Measurements from ENCODE around the gene SMAP2. TPM values are rescaled to one million over a fixed set of nuclear protein-coding genes. Genes with fewer than 3 reads are reported as not detected.
"Not testable (repeated sequence)": the region's sequence is repeated elsewhere in the genome, so short reads cannot be mapped to it uniquely, and the experiment has no call there.

The SMAP2 gene
- total RNA-seq, 2 experiments from 2014 or later = 390 to 391 TPM

- CTCF ChIA-PET = interaction anchor here (0.6 to 4.2 kb wide), 9 partner anchors 12 to 233 kb away, joined by 3 to 33 read pairs (median 10); partner anchors contain the start of genes COL9A2 and SMAP2
- DNase-seq = peak; percentile 85
- Mint-ChIP-seq H3K27ac (peak overlapping the region; percentile 99), H3K9me3 (no peaks in the 10 kb centered on the region), H3K4me3 (peak overlapping the region; percentile 80), H3K36me3 (ENCODE audit: low read depth) (peaks cover 84% of the 10 kb centered on the region), H3K27me3 (ENCODE audit: low read depth) (no peaks in the 10 kb centered on the region), H3K4me1 (ENCODE audit: low read depth) (peaks cover 88% of the 10 kb centered on the region)
- intact Hi-C loops (cut with micrococcal nuclease) = loop anchor here (1.0 to 10.0 kb wide), 8 partner anchors 9 to 1359 kb away; partner anchors contain the start of gene ZMPSTE24
Observed at GRCh38 chr1:40385437-40386358, 12.2 kb downstream of the SMAP2 start.

- H3K4me3 Mint-ChIP-seq = peak overlapping the region; percentile 80
- CTCF ChIA-PET = interaction anchor here (1.2 to 4.2 kb wide), 7 partner anchors 13 to 70 kb away, joined by 3 to 33 read pairs (median 10); partner anchors contain the start of genes COL9A2 and SMAP2
- peaks cover 84% of the 10 kb centered on the region for H3K36me3 Mint-ChIP-seq (ENCODE audit: low read depth)
- intact Hi-C loops (cut with micrococcal nuclease) = loop anchor here (1.0 to 10.0 kb wide), 2 partner anchors 128 to 1358 kb away; partner anchors contain the start of gene ZMPSTE24
- no peak for DNase-seq
- peak overlapping the region; percentile 99 for H3K27ac Mint-ChIP-seq
- no peaks in the 10 kb centered on the region for H3K27me3 Mint-ChIP-seq (ENCODE audit: low read depth)
- peaks cover 88% of the 10 kb centered on the region for H3K4me1 Mint-ChIP-seq (ENCODE audit: low read depth)
- no peaks in the 10 kb centered on the region for H3K9me3 Mint-ChIP-seq
Observed at GRCh38 chr1:40386359-40386723, 12.8 kb downstream of the SMAP2 start.

- H3K4me1 Mint-ChIP-seq (ENCODE audit: low read depth) = peaks cover 88% of the 10 kb centered on the region
- peaks cover 84% of the 10 kb centered on the region for H3K36me3 Mint-ChIP-seq (ENCODE audit: low read depth)
- no peaks in the 10 kb centered on the region for H3K27me3 Mint-ChIP-seq (ENCODE audit: low read depth)
- no peaks in the 10 kb centered on the region for H3K9me3 Mint-ChIP-seq
- peak overlapping the region; percentile 99 for H3K27ac Mint-ChIP-seq
- intact Hi-C loops (cut with micrococcal nuclease) = loop anchor here (1.0 to 10.0 kb wide), 2 partner anchors 128 to 1358 kb away; partner anchors contain the start of gene ZMPSTE24
- DNase-seq = no peak
- H3K4me3 Mint-ChIP-seq = peak overlapping the region; percentile 80
- CTCF ChIA-PET = interaction anchor here (1.2 to 4.2 kb wide), 6 partner anchors 13 to 71 kb away, joined by 3 to 33 read pairs (median 12); partner anchors contain the start of genes COL9A2 and SMAP2
Observed at GRCh38 chr1:40386796-40387195, 13.3 kb downstream of the SMAP2 start.

GRCh38 chr1:40387381-40388306 is 14.1 kb downstream of the SMAP2 start:
- intact Hi-C loops (cut with micrococcal nuclease) = loop anchor here (10.0 kb wide), 1 partner anchor 1357 kb away; no protein-coding TSS in a partner anchor
- peak overlapping the region; percentile 99 for H3K27ac Mint-ChIP-seq
- CTCF ChIA-PET = interaction anchor here (1.2 to 3.8 kb wide), 8 partner anchors 12 to 72 kb away, joined by 3 to 24 read pairs (median 7); partner anchors contain the start of genes COL9A2 and SMAP2
- H3K4me1 Mint-ChIP-seq (ENCODE audit: low read depth) = peaks cover 88% of the 10 kb centered on the region
- DNase-seq; H3K9me3 Mint-ChIP-seq; H3K27me3 Mint-ChIP-seq (ENCODE audit: low read depth): not testable (repeated sequence)
- H3K4me3 Mint-ChIP-seq = peak overlapping the region; percentile 86
- H3K36me3 Mint-ChIP-seq (ENCODE audit: low read depth) = peaks cover 81% of the 10 kb centered on the region

GRCh38 chr1:40388456-40389321 is 15.2 kb downstream of the SMAP2 start:
- intact Hi-C loops (cut with micrococcal nuclease) = loop anchor here (10.0 kb wide), 1 partner anchor 1356 kb away; no protein-coding TSS in a partner anchor
- H3K27me3 Mint-ChIP-seq (ENCODE audit: low read depth); H3K9me3 Mint-ChIP-seq: not testable (repeated sequence)
- Mint-ChIP-seq H3K36me3 (ENCODE audit: low read depth) (peaks cover 76% of the 10 kb centered on the region), H3K27ac (peak overlapping the region; percentile 95), H3K4me3 (peak overlapping the region; percentile 86), H3K4me1 (ENCODE audit: low read depth) (peaks cover 88% of the 10 kb centered on the region)
- CTCF ChIA-PET = interaction anchor here (1.0 to 1.9 kb wide), 5 partner anchors 12 to 74 kb away, joined by 3 to 9 read pairs (median 5); no protein-coding TSS in a partner anchor
- peak; percentile 62 for DNase-seq

GRCh38 chr1:40389322-40389803 is 15.8 kb downstream of the SMAP2 start:
- H3K4me1 Mint-ChIP-seq (ENCODE audit: low read depth) = peaks cover 88% of the 10 kb centered on the region
- peak overlapping the region; percentile 95 for H3K27ac Mint-ChIP-seq
- intact Hi-C loops (cut with micrococcal nuclease) = loop anchor here (10.0 kb wide), 1 partner anchor 1355 kb away; no protein-coding TSS in a partner anchor
- peak; percentile 57 for DNase-seq
- H3K36me3 Mint-ChIP-seq (ENCODE audit: low read depth) = peaks cover 74% of the 10 kb centered on the region
- no peaks in the 10 kb centered on the region for H3K27me3 Mint-ChIP-seq (ENCODE audit: low read depth)
- H3K4me3 Mint-ChIP-seq = peak overlapping the region; percentile 86
- H3K9me3 Mint-ChIP-seq = no peaks in the 10 kb centered on the region
- CTCF ChIA-PET = interaction anchor here (1.0 to 1.9 kb wide), 5 partner anchors 11 to 74 kb away, joined by 3 to 9 read pairs (median 5); no protein-coding TSS in a partner anchor

- Mint-ChIP-seq H3K27ac (peak overlapping the region; percentile 95), H3K4me1 (ENCODE audit: low read depth) (peaks cover 88% of the 10 kb centered on the region), H3K36me3 (ENCODE audit: low read depth) (peaks cover 71% of the 10 kb centered on the region), H3K27me3 (ENCODE audit: low read depth) (no peaks in the 10 kb centered on the region), H3K9me3 (no peaks in the 10 kb centered on the region), H3K4me3 (peak overlapping the region; percentile 86)
- DNase-seq = no peak
- CTCF ChIA-PET = interaction anchor here (1.9 kb wide), 1 partner anchor 49 kb away, joined by 5 read pairs; no protein-coding TSS in a partner anchor
- intact Hi-C loops (cut with micrococcal nuclease) = loop anchor here (10.0 kb wide), 1 partner anchor 1355 kb away; no protein-coding TSS in a partner anchor
Observed at GRCh38 chr1:40389871-40390560, 16.5 kb downstream of the SMAP2 start.

- Mint-ChIP-seq H3K9me3 (no peaks in the 10 kb centered on the region), H3K27me3 (ENCODE audit: low read depth) (no peaks in the 10 kb centered on the region), H3K36me3 (ENCODE audit: low read depth) (peaks cover 72% of the 10 kb centered on the region), H3K4me1 (ENCODE audit: low read depth) (peaks cover 89% of the 10 kb centered on the region), H3K27ac (peak overlapping the region; percentile 95), H3K4me3 (peak overlapping the region; percentile 35)
- DNase-seq = no peak
- intact Hi-C loops (cut with micrococcal nuclease) = no loop called here
- CTCF ChIA-PET = no interaction called here
Observed at GRCh38 chr1:40390857-40391256, 17.3 kb downstream of the SMAP2 start.

GRCh38 chr1:40391688-40392145 is 18.2 kb downstream of the SMAP2 start:
- peak overlapping the region; percentile 95 for H3K27ac Mint-ChIP-seq
- H3K4me3 Mint-ChIP-seq = peak overlapping the region; percentile 32
- H3K27me3 Mint-ChIP-seq (ENCODE audit: low read depth) = no peaks in the 10 kb centered on the region
- H3K9me3 Mint-ChIP-seq = no peaks in the 10 kb centered on the region
- H3K36me3 Mint-ChIP-seq (ENCODE audit: low read depth) = peaks cover 72% of the 10 kb centered on the region
- CTCF ChIA-PET = interaction anchor here (1.5 to 2.3 kb wide), 2 partner anchors 19 to 76 kb away, joined by 4 to 8 read pairs; partner anchors contain the start of gene SMAP2
- H3K4me1 Mint-ChIP-seq (ENCODE audit: low read depth) = peaks cover 90% of the 10 kb centered on the region
- no peak for DNase-seq
- intact Hi-C loops (cut with micrococcal nuclease) = no loop called here

- Mint-ChIP-seq H3K36me3 (ENCODE audit: low read depth) (peaks cover 73% of the 10 kb centered on the region), H3K4me3 (peak overlapping the region; percentile 32), H3K27me3 (ENCODE audit: low read depth) (no peaks in the 10 kb centered on the region), H3K27ac (peak overlapping the region; percentile 95), H3K4me1 (ENCODE audit: low read depth) (peaks cover 92% of the 10 kb centered on the region), H3K9me3 (no peaks in the 10 kb centered on the region)
- CTCF ChIA-PET = interaction anchor here (1.1 to 2.3 kb wide), 4 partner anchors 10 to 77 kb away, joined by 4 to 8 read pairs (median 4); partner anchors contain the start of gene SMAP2
- intact Hi-C loops (cut with micrococcal nuclease) = no loop called here
- no peak for DNase-seq
Observed at GRCh38 chr1:40392221-40392620, 18.7 kb downstream of the SMAP2 start.

Measured in activated naive CD4-positive, alpha-beta T cell treated with anti-CD3 and anti-CD28 coated beads for 36 hours (primary cell).